ENCODE data around the gene GPC6. TPM values are rescaled to one million over a fixed set of nuclear protein-coding genes. Genes with fewer than 3 reads are reported as not detected.

Gene GPC6
- total RNA-seq, 1 experiment from 2014 or later = 0.22 TPM

DNA sequence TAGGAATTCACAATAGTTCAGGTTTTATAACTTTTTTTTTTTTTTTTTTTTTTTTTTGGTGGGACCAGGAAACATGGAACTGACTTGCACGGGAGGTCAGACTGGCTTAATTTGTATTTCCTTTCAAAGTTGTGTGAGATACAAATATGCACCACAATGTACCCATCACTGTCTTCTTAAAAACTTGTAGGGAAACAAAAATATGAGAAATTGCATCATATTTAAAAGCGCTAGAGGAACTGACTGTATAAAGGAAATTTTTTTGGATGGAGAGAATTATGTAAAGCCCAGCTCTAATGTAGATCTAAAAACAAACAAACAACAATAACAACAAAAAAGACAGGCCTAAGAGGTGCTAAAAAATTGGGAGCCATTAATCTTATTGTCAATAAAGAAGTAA lies 1006.3 kb downstream of the GPC6 start:
- CTCF ChIA-PET = no interaction called here
- no peak overlapping the region for H3K4me2 ChIP-seq (ENCODE audit: low read length)

More for the DNA sequence above, 1006.3 kb downstream of the GPC6 start:
- H4K20me1 ChIP-seq (ENCODE audit: insufficient read depth) = no peaks in the 10 kb centered on the region
- ChIA-PET POLR2A (no interaction called here), RAD21 (ENCODE audit: low non-redundant PET in 1 of 2, low total read pairs in 2 of 2, uncharacterized antibody in 2 of 2, unreplicated experiment in 2 of 2) (no interaction called here)
- no peaks in the 10 kb centered on the region for H3K79me2 ChIP-seq (ENCODE audit: insufficient read depth, low read length)
- H3K9ac ChIP-seq (ENCODE audit: low read length) = no peak overlapping the region
- no peaks in the 10 kb centered on the region for H3K9me2 ChIP-seq (ENCODE audit: insufficient read depth)
- no peak overlapping the region for H3K27ac ChIP-seq (ENCODE audit: low read depth, low read length)
- no peak for DNase-seq (ENCODE audit: low read depth, low spot score)
- no peak overlapping the region for H2AFZ ChIP-seq (ENCODE audit: low read depth, low read length, poor library complexity, severe bottlenecking)
- H3K27me3 ChIP-seq (ENCODE audit: insufficient read depth, low read length) = no peaks in the 10 kb centered on the region
- intact Hi-C loops (cut with micrococcal nuclease) = no loop called here
- TF ChIP-seq, protein P1, sequence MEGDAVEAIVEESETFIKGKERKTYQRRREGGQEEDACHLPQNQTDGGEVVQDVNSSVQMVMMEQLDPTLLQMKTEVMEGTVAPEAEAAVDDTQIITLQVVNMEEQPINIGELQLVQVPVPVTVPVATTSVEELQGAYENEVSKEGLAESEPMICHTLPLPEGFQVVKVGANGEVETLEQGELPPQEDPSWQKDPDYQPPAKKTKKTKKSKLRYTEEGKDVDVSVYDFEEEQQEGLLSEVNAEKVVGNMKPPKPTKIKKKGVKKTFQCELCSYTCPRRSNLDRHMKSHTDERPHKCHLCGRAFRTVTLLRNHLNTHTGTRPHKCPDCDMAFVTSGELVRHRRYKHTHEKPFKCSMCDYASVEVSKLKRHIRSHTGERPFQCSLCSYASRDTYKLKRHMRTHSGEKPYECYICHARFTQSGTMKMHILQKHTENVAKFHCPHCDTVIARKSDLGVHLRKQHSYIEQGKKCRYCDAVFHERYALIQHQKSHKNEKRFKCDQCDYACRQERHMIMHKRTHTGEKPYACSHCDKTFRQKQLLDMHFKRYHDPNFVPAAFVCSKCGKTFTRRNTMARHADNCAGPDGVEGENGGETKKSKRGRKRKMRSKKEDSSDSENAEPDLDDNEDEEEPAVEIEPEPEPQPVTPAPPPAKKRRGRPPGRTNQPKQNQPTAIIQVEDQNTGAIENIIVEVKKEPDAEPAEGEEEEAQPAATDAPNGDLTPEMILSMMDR (IDR thresholded peaks at IDR 0.05 in 2 of 3, conservative IDR thresholded peaks at IDR 0.05 in 1 of 3; ENCODE audit: borderline replicate concordance in 1 of 3, insufficient read depth in 1 of 3, low read depth in 2 of 3, low read length in 2 of 3) = no peak
- TF ChIP-seq FOSL1 (IDR thresholded peaks at IDR 0.05; ENCODE audit: low read depth) (no peak), ZFX (IDR thresholded peaks at IDR 0.05) (no peak), RAD21 (IDR thresholded peaks at IDR 0.05; ENCODE audit: low read depth) (no peak), MAX (IDR thresholded peaks at IDR 0.05) (no peak), YY1 (IDR thresholded peaks at IDR 0.05; ENCODE audit: extremely low read depth, insufficient replicate concordance, low read depth, low read length) (no peak), ZNF274 (IDR thresholded peaks at IDR 0.05; ENCODE audit: low read depth, low read length) (no peak), SIN3A (IDR thresholded peaks at IDR 0.05; ENCODE audit: low read depth) (no peak), TCF7L2 (IDR thresholded peaks at IDR 0.05; ENCODE audit: borderline replicate concordance, extremely low read depth, insufficient read depth, insufficient read length) (no peak), ATF3 (IDR thresholded peaks at IDR 0.05) (no peak), POLR2A (IDR thresholded peaks at IDR 0.05; ENCODE audit: borderline replicate concordance, extremely low read depth, insufficient read depth, insufficient read length) (no peak), ELF1 (IDR thresholded peaks at IDR 0.05; ENCODE audit: borderline replicate concordance, low read depth) (no peak), EZH2phosphoT487 (IDR thresholded peaks at IDR 0.05; ENCODE audit: borderline replicate concordance) (no peak), JUND (IDR thresholded peaks at IDR 0.05) (no peak), POLR2AphosphoS5 (IDR thresholded peaks at IDR 0.05; ENCODE audit: low read depth, low read length) (no peak), CEBPB (IDR thresholded peaks at IDR 0.05; ENCODE audit: low read depth) (no peak), CBX3 (IDR thresholded peaks at IDR 0.05; ENCODE audit: low read depth) (no peak), EZH2 (IDR thresholded peaks at IDR 0.05) (no peak)
- TF ChIP-seq, protein P2, sequence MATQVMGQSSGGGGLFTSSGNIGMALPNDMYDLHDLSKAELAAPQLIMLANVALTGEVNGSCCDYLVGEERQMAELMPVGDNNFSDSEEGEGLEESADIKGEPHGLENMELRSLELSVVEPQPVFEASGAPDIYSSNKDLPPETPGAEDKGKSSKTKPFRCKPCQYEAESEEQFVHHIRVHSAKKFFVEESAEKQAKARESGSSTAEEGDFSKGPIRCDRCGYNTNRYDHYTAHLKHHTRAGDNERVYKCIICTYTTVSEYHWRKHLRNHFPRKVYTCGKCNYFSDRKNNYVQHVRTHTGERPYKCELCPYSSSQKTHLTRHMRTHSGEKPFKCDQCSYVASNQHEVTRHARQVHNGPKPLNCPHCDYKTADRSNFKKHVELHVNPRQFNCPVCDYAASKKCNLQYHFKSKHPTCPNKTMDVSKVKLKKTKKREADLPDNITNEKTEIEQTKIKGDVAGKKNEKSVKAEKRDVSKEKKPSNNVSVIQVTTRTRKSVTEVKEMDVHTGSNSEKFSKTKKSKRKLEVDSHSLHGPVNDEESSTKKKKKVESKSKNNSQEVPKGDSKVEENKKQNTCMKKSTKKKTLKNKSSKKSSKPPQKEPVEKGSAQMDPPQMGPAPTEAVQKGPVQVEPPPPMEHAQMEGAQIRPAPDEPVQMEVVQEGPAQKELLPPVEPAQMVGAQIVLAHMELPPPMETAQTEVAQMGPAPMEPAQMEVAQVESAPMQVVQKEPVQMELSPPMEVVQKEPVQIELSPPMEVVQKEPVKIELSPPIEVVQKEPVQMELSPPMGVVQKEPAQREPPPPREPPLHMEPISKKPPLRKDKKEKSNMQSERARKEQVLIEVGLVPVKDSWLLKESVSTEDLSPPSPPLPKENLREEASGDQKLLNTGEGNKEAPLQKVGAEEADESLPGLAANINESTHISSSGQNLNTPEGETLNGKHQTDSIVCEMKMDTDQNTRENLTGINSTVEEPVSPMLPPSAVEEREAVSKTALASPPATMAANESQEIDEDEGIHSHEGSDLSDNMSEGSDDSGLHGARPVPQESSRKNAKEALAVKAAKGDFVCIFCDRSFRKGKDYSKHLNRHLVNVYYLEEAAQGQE (IDR thresholded peaks at IDR 0.05; ENCODE audit: low read depth) = no peak
- TF ChIP-seq, protein P3, sequence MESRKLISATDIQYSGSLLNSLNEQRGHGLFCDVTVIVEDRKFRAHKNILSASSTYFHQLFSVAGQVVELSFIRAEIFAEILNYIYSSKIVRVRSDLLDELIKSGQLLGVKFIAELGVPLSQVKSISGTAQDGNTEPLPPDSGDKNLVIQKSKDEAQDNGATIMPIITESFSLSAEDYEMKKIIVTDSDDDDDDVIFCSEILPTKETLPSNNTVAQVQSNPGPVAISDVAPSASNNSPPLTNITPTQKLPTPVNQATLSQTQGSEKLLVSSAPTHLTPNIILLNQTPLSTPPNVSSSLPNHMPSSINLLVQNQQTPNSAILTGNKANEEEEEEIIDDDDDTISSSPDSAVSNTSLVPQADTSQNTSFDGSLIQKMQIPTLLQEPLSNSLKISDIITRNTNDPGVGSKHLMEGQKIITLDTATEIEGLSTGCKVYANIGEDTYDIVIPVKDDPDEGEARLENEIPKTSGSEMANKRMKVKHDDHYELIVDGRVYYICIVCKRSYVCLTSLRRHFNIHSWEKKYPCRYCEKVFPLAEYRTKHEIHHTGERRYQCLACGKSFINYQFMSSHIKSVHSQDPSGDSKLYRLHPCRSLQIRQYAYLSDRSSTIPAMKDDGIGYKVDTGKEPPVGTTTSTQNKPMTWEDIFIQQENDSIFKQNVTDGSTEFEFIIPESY (IDR thresholded peaks at IDR 0.05; ENCODE audit: extremely low read depth, insufficient replicate concordance, low read length) = no peak
- no peaks in the 10 kb centered on the region for H3K4me1 ChIP-seq (ENCODE audit: control insufficient read depth in 1 of 2, insufficient read depth in 2 of 2, low read length in 2 of 2)
- H3K4me3 ChIP-seq (replicated peaks in 1 of 2; ENCODE audit: low read depth in 1 of 2, low read length in 2 of 2) = no peak overlapping the region
- no peak for ATAC-seq
- peaks cover 0 to 9% of the 10 kb centered on the region in 2 experiments; a peak in 1 of 4 replicates for H3K9me3 ChIP-seq (ENCODE audit: control insufficient read depth in 1 of 2, insufficient read depth in 1 of 2, low read depth in 1 of 2, low read length in 2 of 2)
- BruUV-seq (replicated peaks) = no TSS peak
- no peaks in the 10 kb centered on the region for H3K36me3 ChIP-seq (ENCODE audit: control insufficient read depth in 1 of 2, insufficient read depth in 2 of 2, low read length in 2 of 2)
